Endothelial cell (in vitro differentiated cells): Measurements from ENCODE around the gene ARMC10. TPM values are rescaled to one million over a fixed set of nuclear protein-coding genes. Genes with fewer than 3 reads are reported as not detected.

Source experiments
- DNase-seq: peaks from one replicate; pipeline ENCODE4 v3.0.0; 2021; ENCODE audit warnings: low spot score
- H3K27ac Mint-ChIP-seq: one replicate; pipeline ENCODE4 v1.8.0; 2021; ENCODE audit warnings: mixed read lengths, inconsistent platforms; ENCODE audit not compliant: unreplicated experiment
- H3K27me3 Mint-ChIP-seq: one replicate; pipeline ENCODE4 v1.8.0; 2021; ENCODE audit warnings: mild to moderate bottlenecking, moderate library complexity, mixed read lengths, inconsistent platforms; ENCODE audit not compliant: unreplicated experiment
- H3K36me3 Mint-ChIP-seq: one replicate; pipeline ENCODE4 v1.8.0; 2021; ENCODE audit warnings: mild to moderate bottlenecking, low read depth, mixed read lengths, inconsistent platforms; ENCODE audit not compliant: unreplicated experiment
- H3K4me1 Mint-ChIP-seq: one replicate; pipeline ENCODE4 v1.8.0; 2021; ENCODE audit warnings: mild to moderate bottlenecking, mixed read lengths, inconsistent platforms; ENCODE audit not compliant: unreplicated experiment
- H3K4me3 Mint-ChIP-seq: one replicate; pipeline ENCODE4 v1.8.0; 2021; ENCODE audit warnings: mild to moderate bottlenecking, mixed read lengths, inconsistent platforms; ENCODE audit not compliant: unreplicated experiment
- H3K9me3 Mint-ChIP-seq: one replicate; pipeline ENCODE4 v1.8.0; 2021; ENCODE audit warnings: mixed read lengths, inconsistent platforms; ENCODE audit not compliant: unreplicated experiment
- total RNA-seq: library from RNA; stranded (reverse); fragmentation: NEBNext Ultra II Directional; extraction: Animal tissue kit (Norgen Biotek cat#: 25700); gene quantifications from one replicate; pipeline ENCODE4 v1.2.1, GENCODE V29; 2021; ENCODE audit not compliant: unreplicated experiment
- TF ChIP-seq, protein P1 (sequence below): fragments of 200-600 bp; sonication (generic); IDR thresholded peaks from one replicate; pipeline ENCODE4 v1.5.0; 2021; ENCODE audit warnings: antibody characterized with exemption; ENCODE audit not compliant: unreplicated experiment

The ARMC10 gene
- total RNA-seq, 1 donor from 2014 or later, result 26.0 TPM

DNA sequence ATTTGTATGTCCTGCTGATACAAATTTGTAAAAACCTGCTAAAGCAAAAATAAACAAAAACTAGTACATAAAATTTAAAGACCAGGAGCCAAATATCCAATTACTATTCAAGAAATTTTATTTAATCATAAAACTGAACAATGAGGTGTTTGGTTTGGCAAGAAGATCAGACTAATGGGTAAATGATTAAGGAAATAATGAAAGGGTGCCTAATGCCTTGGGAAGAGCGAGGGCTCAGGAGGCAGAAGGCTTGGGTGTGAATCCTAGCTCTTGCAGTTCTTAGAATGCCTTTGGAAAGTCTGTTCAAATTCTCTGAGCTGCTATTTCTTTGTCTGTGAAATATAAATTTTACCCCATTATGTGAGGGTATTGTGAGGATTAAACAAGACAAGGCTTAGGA lies 41.6 kb downstream of the ARMC10 start:
- no peaks in the 10 kb centered on the region for H3K27me3 Mint-ChIP-seq
- no peaks in the 10 kb centered on the region for H3K36me3 Mint-ChIP-seq
- H3K4me1 Mint-ChIP-seq, result no peaks in the 10 kb centered on the region

DNA sequence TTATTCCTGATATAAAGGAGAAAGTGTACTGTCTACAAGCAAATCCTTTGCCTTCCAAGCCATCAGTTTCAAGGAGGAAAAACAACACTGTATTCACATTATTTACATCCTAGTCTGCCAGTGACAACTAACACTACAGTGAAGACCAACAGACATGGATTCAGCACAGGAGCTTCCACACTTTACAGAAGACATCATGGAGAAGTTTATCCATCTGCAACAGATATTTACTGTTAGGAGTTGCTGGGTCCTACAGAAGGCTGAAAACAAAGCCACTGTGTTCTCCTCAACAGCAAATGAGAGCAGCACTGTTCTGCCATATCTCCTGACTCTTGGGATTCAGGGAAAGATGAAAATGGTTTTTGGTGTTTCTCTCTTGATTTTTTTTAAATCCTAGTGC lies 42.1 kb downstream of the ARMC10 start:
- peaks cover 3% of the 10 kb centered on the region for H3K36me3 Mint-ChIP-seq
- TF ChIP-seq, protein P1, sequence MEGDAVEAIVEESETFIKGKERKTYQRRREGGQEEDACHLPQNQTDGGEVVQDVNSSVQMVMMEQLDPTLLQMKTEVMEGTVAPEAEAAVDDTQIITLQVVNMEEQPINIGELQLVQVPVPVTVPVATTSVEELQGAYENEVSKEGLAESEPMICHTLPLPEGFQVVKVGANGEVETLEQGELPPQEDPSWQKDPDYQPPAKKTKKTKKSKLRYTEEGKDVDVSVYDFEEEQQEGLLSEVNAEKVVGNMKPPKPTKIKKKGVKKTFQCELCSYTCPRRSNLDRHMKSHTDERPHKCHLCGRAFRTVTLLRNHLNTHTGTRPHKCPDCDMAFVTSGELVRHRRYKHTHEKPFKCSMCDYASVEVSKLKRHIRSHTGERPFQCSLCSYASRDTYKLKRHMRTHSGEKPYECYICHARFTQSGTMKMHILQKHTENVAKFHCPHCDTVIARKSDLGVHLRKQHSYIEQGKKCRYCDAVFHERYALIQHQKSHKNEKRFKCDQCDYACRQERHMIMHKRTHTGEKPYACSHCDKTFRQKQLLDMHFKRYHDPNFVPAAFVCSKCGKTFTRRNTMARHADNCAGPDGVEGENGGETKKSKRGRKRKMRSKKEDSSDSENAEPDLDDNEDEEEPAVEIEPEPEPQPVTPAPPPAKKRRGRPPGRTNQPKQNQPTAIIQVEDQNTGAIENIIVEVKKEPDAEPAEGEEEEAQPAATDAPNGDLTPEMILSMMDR, result no peak
- H3K9me3 Mint-ChIP-seq, result no peaks in the 10 kb centered on the region
- DNase-seq, result no peak
- H3K4me1 Mint-ChIP-seq, result no peaks in the 10 kb centered on the region
- no peaks in the 10 kb centered on the region for H3K27me3 Mint-ChIP-seq
- H3K4me3 Mint-ChIP-seq, result no peak overlapping the region
- no peak overlapping the region for H3K27ac Mint-ChIP-seq

More for the DNA sequence above, 41.6 kb downstream of the ARMC10 start:
- Mint-ChIP-seq H3K27ac (no peak overlapping the region), H3K4me3 (no peak overlapping the region), H3K9me3 (no peaks in the 10 kb centered on the region)
- DNase-seq, result no peak
- TF ChIP-seq, protein P1, result no peak

DNA sequence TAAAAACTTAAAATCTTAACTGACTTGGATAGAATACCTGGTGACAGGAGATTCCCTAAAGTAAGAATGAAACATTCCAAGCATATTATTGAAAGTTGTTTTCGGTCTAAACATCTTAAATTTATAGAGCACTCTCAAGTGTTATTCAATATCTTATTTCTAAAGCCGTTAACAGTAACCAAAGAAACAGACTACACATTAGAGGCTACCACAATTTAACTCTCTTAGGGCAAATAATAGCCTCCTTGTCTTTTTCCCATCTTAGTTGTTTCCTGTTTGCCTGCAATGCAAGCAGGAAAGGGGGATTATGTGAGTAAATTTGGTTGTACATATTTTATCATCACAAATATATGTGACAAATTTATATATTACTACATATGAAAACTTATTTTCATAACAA lies 42.5 kb downstream of the ARMC10 start:
- Mint-ChIP-seq H3K9me3 (no peaks in the 10 kb centered on the region), H3K27ac (no peak overlapping the region), H3K36me3 (peaks cover 3% of the 10 kb centered on the region), H3K4me1 (no peaks in the 10 kb centered on the region), H3K4me3 (no peak overlapping the region), H3K27me3 (no peaks in the 10 kb centered on the region)
- TF ChIP-seq, protein P1, result no peak
- no peak for DNase-seq

- H3K4me3 Mint-ChIP-seq, result no peak overlapping the region
- H3K36me3 Mint-ChIP-seq, result peaks cover 3% of the 10 kb centered on the region
- no peaks in the 10 kb centered on the region for H3K9me3 Mint-ChIP-seq
- H3K4me1 Mint-ChIP-seq, result no peaks in the 10 kb centered on the region
- DNase-seq, result no peak
- no peaks in the 10 kb centered on the region for H3K27me3 Mint-ChIP-seq
- H3K27ac Mint-ChIP-seq, result no peak overlapping the region
- TF ChIP-seq, protein P1, result no peak
Observed at GRCh38 chr7:103119791-103120291, 44.9 kb downstream of the ARMC10 start.

- Mint-ChIP-seq H3K4me3 (no peak overlapping the region), H3K36me3 (peaks cover 3% of the 10 kb centered on the region), H3K27me3 (no peaks in the 10 kb centered on the region), H3K9me3 (no peaks in the 10 kb centered on the region), H3K27ac (no peak overlapping the region), H3K4me1 (no peaks in the 10 kb centered on the region)
- DNase-seq, result no peak
- TF ChIP-seq, protein P1, result no peak
Observed at GRCh38 chr7:103120362-103120761, 45.4 kb downstream of the ARMC10 start.
